Trophoblast cell (in vitro differentiated cells and primary cell): ENCODE results near the gene TENM4.

Experiments
- DNase-seq, 2 donors: peaks; one replicate each; pipeline ENCODE4 v3.0.0-alpha.2; 2016
- H2AFZ ChIP-seq: 2 replicates; pipeline ENCODE4 v1.6.1; 2013; ENCODE audit warnings: low read length, moderate library complexity, mild to moderate bottlenecking; ENCODE audit not compliant: insufficient read depth, poor library complexity
- H2AK5ac ChIP-seq: 2 replicates; pipeline ENCODE4 v1.6.1; 2013; ENCODE audit warnings: mild to moderate bottlenecking, low read length
- H2BK120ac ChIP-seq: 2 replicates; pipeline ENCODE4 v1.6.1; 2013; ENCODE audit warnings: low read length, mild to moderate bottlenecking, moderate library complexity; ENCODE audit not compliant: insufficient read depth, poor library complexity
- H2BK12ac ChIP-seq: 2 replicates; pipeline ENCODE4 v1.6.1; 2013; ENCODE audit warnings: mild to moderate bottlenecking, low read length, moderate library complexity
- H2BK5ac ChIP-seq: 2 replicates; pipeline ENCODE4 v1.6.1; 2013; ENCODE audit warnings: low read length, low read depth, moderate library complexity, mild to moderate bottlenecking; ENCODE audit not compliant: poor library complexity
- H3K14ac ChIP-seq: 2 replicates; pipeline ENCODE4 v1.6.1; 2013; ENCODE audit warnings: mild to moderate bottlenecking, low read length
- H3K18ac ChIP-seq: 2 replicates; pipeline ENCODE4 v1.6.1; 2013; ENCODE audit warnings: mild to moderate bottlenecking, low read length
- H3K23ac ChIP-seq: 2 replicates; pipeline ENCODE4 v1.6.1; 2013; ENCODE audit warnings: low read length
- H3K27ac ChIP-seq: 2 replicates; pipeline ENCODE4 v1.5.1; 2013; ENCODE audit warnings: low read depth, mild to moderate bottlenecking, inconsistent platforms, low read length, moderate library complexity
- H3K27me3 ChIP-seq: 2 replicates; pipeline ENCODE4 v1.6.1; 2013; ENCODE audit warnings: inconsistent platforms, mild to moderate bottlenecking, low read length, moderate library complexity; ENCODE audit not compliant: insufficient read depth
- H3K36me3 ChIP-seq, 2 experiments: 1 replicate in 1 of 2; 2 replicates in 1 of 2; pipeline ENCODE4 v1.6.1; 2013; ENCODE audit warnings: low read length in 2 of 2, mild to moderate bottlenecking in 2 of 2, moderate library complexity in 1 of 2; ENCODE audit not compliant: insufficient read depth in 2 of 2, control insufficient read depth in 1 of 2
- H3K4ac ChIP-seq: 2 replicates; pipeline ENCODE4 v1.6.1; 2013; ENCODE audit warnings: low read depth, mild to moderate bottlenecking, low read length, moderate library complexity
- H3K4me1 ChIP-seq, 2 experiments: 1 replicate in 1 of 2; 2 replicates in 1 of 2; pipeline ENCODE4 v1.6.1; 2013; ENCODE audit warnings: low read length in 2 of 2, mild to moderate bottlenecking in 2 of 2, moderate library complexity in 1 of 2; ENCODE audit not compliant: insufficient read depth in 2 of 2, control insufficient read depth in 1 of 2
- H3K4me2 ChIP-seq: 2 replicates; pipeline ENCODE4 v1.6.1; 2013; ENCODE audit warnings: inconsistent platforms, mild to moderate bottlenecking, low read length, moderate library complexity
- H3K4me3 ChIP-seq: 2 replicates; pipeline ENCODE4 v1.5.1; 2013; ENCODE audit warnings: mild to moderate bottlenecking, low read depth, low read length, inconsistent platforms
- H3K79me1 ChIP-seq: one replicate; pipeline ENCODE4 v1.6.1; 2013; ENCODE audit warnings: low read length
- H3K79me2 ChIP-seq: 2 replicates; pipeline ENCODE4 v1.6.1; 2013; ENCODE audit warnings: low read length, mild to moderate bottlenecking; ENCODE audit not compliant: control insufficient read depth, insufficient read depth, poor library complexity
- H3K9ac ChIP-seq: 2 replicates; pipeline ENCODE4 v1.6.1; 2013; ENCODE audit warnings: mild to moderate bottlenecking, low read length
- H3K9me3 ChIP-seq: 2 replicates; pipeline ENCODE4 v1.6.1; 2013; ENCODE audit warnings: low read depth, mild to moderate bottlenecking, control low read depth, inconsistent platforms, low read length; ENCODE audit not compliant: insufficient read depth
- H4K12ac ChIP-seq: 2 replicates; pipeline ENCODE4 v1.6.1; 2013; ENCODE audit warnings: low read depth, mild to moderate bottlenecking, low read length, moderate library complexity
- H4K8ac ChIP-seq: 2 replicates; pipeline ENCODE4 v1.6.1; 2013; ENCODE audit warnings: low read depth, mild to moderate bottlenecking, low read length, moderate library complexity
- H4K91ac ChIP-seq: one replicate; pipeline ENCODE4 v1.6.1; 2013; ENCODE audit warnings: low read depth, mild to moderate bottlenecking, low read length, moderate library complexity
- WGBS: extraction: QIAGEN DNeasy Blood & Tissue Kit; methylation state at CpG from one replicate; pipeline ENCODE4 v1.1.7; 2013; ENCODE audit warnings: missing lambda C conversion rate; ENCODE audit not compliant: insufficient read length, insufficient coverage; ENCODE audit errors: extremely low coverage; 5-methylcytosine and 5-hydroxymethylcytosine counted together

Gene TENM4

GRCh38 chr11:79309407-79309806 is 131.4 kb downstream of the TENM4 start:
- no peak overlapping the region for H3K18ac ChIP-seq
- H2BK5ac ChIP-seq, result no peak overlapping the region
- no peak overlapping the region for H4K12ac ChIP-seq
- H3K27ac ChIP-seq, result no peak overlapping the region
- H2AK5ac ChIP-seq, result no peak overlapping the region
- no peaks in the 10 kb centered on the region for H3K27me3 ChIP-seq
- no peaks in the 10 kb centered on the region for H3K4me1 ChIP-seq
- no peak overlapping the region for H2BK120ac ChIP-seq
- no CpG with 5 or more reads among the region's 5 CpGs for WGBS
- H3K79me2 ChIP-seq, result no peaks in the 10 kb centered on the region
- no peak overlapping the region for H3K4ac ChIP-seq
- H3K36me3 ChIP-seq, result no peaks in the 10 kb centered on the region
- no peak overlapping the region for H3K4me2 ChIP-seq
- H4K91ac ChIP-seq, result no peak overlapping the region
- H3K79me1 ChIP-seq, result no peaks in the 10 kb centered on the region
- no peak overlapping the region for H3K23ac ChIP-seq
- H3K4me3 ChIP-seq, result no peak overlapping the region
- H3K9me3 ChIP-seq, result peaks cover 2% of the 10 kb centered on the region
- no peak for DNase-seq
- no peak overlapping the region for H4K8ac ChIP-seq
- no peak overlapping the region for H2BK12ac ChIP-seq
- no peak overlapping the region for H3K9ac ChIP-seq
- H3K14ac ChIP-seq, result no peak overlapping the region
- H2AFZ ChIP-seq, result no peak overlapping the region

DNA sequence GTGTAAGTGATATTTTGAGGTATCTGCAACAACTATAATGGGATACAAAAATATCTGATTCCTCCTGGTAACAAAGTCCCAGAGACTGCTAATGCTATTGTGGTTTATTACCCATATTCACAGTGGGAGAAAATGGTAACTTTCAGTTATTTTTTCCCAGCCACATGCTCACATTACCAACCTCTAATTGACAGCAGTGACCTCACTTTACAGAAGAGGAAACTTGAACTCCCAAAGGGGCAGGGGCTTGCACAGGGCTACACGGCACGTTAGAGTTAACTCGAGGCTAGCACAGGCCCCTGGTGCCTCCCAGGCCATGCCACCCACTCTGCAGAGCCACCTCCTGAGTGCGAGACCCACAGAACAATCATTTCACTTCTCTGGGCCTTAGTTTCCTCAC is 132.4 kb downstream of the TENM4 start:
- no CpG with 5 or more reads among the region's 4 CpGs for whole genome bisulfite sequencing
- H3K23ac ChIP-seq, result peak overlapping the region; percentile 13

GRCh38 chr11:79304599-79305212 is 136.1 kb downstream of the TENM4 start:
- no peak overlapping the region for H3K4me3 ChIP-seq
- H3K23ac ChIP-seq, result no peak overlapping the region
- H2AK5ac ChIP-seq, result no peak overlapping the region
- DNase-seq, result no peak
- no peak overlapping the region for H2AFZ ChIP-seq
- no peaks in the 10 kb centered on the region for H3K36me3 ChIP-seq
- no peak overlapping the region for H4K8ac ChIP-seq
- no peak overlapping the region for H3K14ac ChIP-seq
- no peak overlapping the region for H2BK12ac ChIP-seq
- no peak overlapping the region for H3K27ac ChIP-seq
- no peak overlapping the region for H3K18ac ChIP-seq
- H3K79me1 ChIP-seq, result no peaks in the 10 kb centered on the region
- no peak overlapping the region for H2BK120ac ChIP-seq
- no peak overlapping the region for H3K4ac ChIP-seq
- H3K79me2 ChIP-seq, result no peaks in the 10 kb centered on the region
- H3K4me2 ChIP-seq, result no peak overlapping the region
- peaks cover 2% of the 10 kb centered on the region for H3K9me3 ChIP-seq
- H3K4me1 ChIP-seq, result no peaks in the 10 kb centered on the region
- H3K27me3 ChIP-seq, result no peaks in the 10 kb centered on the region
- no peak overlapping the region for H4K91ac ChIP-seq
- H2BK5ac ChIP-seq, result no peak overlapping the region
- no peak overlapping the region for H4K12ac ChIP-seq
- no peak overlapping the region for H3K9ac ChIP-seq
- WGBS, result no CpG with 5 or more reads among the region's 4 CpGs

More for the DNA sequence above, 132.4 kb downstream of the TENM4 start:
- no peak for DNase-seq
- Histone ChIP-seq H3K36me3 (no peaks in the 10 kb centered on the region), H4K8ac (no peak overlapping the region), H3K4ac (no peak overlapping the region), H2AK5ac (no peak overlapping the region), H4K91ac (no peak overlapping the region), H3K4me2 (no peak overlapping the region), H2BK120ac (no peak overlapping the region), H3K79me2 (no peaks in the 10 kb centered on the region), H3K9ac (no peak overlapping the region), H3K4me1 (no peaks in the 10 kb centered on the region), H3K9me3 (peaks cover 2% of the 10 kb centered on the region), H3K14ac (no peak overlapping the region), H3K18ac (no peak overlapping the region), H3K27ac (no peak overlapping the region), H3K27me3 (no peaks in the 10 kb centered on the region), H2BK12ac (no peak overlapping the region), H3K4me3 (no peak overlapping the region), H3K79me1 (no peaks in the 10 kb centered on the region), H4K12ac (no peak overlapping the region), H2AFZ (no peak overlapping the region), H2BK5ac (no peak overlapping the region)

DNA sequence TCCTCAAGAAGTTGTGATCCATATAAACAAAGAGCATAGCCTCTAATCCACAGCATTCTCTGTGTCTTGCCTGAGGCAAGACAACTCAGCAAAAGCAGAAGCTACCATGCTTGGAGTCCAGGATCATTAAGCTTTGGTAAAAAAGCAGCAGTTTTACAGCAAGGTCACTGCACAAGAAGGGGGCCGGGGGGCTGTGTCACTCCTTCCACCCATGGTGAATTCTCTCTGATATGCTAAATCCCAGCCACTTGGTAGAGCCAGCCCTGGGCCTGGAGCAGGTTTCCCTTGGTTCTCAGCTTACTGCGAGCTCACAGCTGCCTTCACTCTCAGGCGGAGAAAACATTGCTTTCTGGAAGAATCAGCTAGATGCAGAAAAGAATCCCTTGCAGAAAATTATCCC is 144.7 kb downstream of the TENM4 start:
- Histone ChIP-seq H3K9ac (no peak overlapping the region), H3K27me3 (no peaks in the 10 kb centered on the region), H2BK12ac (no peak overlapping the region), H4K91ac (no peak overlapping the region), H3K79me1 (no peaks in the 10 kb centered on the region), H3K4me1 (peaks cover 0 to 7% of the 10 kb centered on the region in 2 experiments), H4K8ac (no peak overlapping the region), H3K79me2 (no peaks in the 10 kb centered on the region), H2AK5ac (no peak overlapping the region), H3K4me2 (no peak overlapping the region), H3K4me3 (no peak overlapping the region), H3K14ac (no peak overlapping the region), H2BK5ac (no peak overlapping the region), H3K18ac (no peak overlapping the region), H3K23ac (no peak overlapping the region), H3K4ac (no peak overlapping the region), H3K9me3 (no peaks in the 10 kb centered on the region), H4K12ac (no peak overlapping the region), H2AFZ (no peak overlapping the region), H2BK120ac (no peak overlapping the region), H3K36me3 (no peaks in the 10 kb centered on the region), H3K27ac (no peak overlapping the region)
- no peak for DNase-seq
- WGBS, result no CpG with 5 or more reads among the region's 3 CpGs
